IMR-90 (cell line): ENCODE results near the gene AKAP6. TPM values are rescaled to one million over a fixed set of nuclear protein-coding genes. Genes with fewer than 3 reads are reported as not detected.

Source experiments
- ATAC-seq: fragments of 200-7000 bp; cut with Tn5 transposase; 2 replicates; pipeline ENCODE4 v1.9.1; 2020; ENCODE audit warnings: low read depth, mild to moderate bottlenecking, moderate library complexity
- BruUV-seq: library from RNA; stranded (reverse); fragments of 400-500 nt; replicated peaks from 2 replicates; lab custom pipeline; 2021; lab: Mats Ljungman, UMichigan
- CTCF ChIA-PET: fragments of 300-600 bp; formaldehyde crosslinking; extraction: SDS; loops from one replicate; lab custom pipeline; 2021; ENCODE audit warnings: antibody characterized with exemption; lab: Yijun Ruan, JAX
- POLR2A ChIA-PET: fragments of 300-600 bp; sonication (Branson Sonifier 250); formaldehyde crosslinking; loops from one replicate; lab custom pipeline; 2022; ENCODE audit warnings: antibody characterized with exemption; ENCODE audit not compliant: unreplicated experiment; lab: Charles Lee
- DNase-seq: peaks from one replicate; pipeline ENCODE4 v3.0.0; 2013
- H2AFZ ChIP-seq: replicated peaks from 2 replicates; pipeline ENCODE3; 2013; ENCODE audit warnings: low read length, mild to moderate bottlenecking; ENCODE audit not compliant: poor library complexity
- H2AK5ac ChIP-seq: 2 replicates; pipeline ENCODE4 v1.6.1; 2013; ENCODE audit warnings: low read depth, low read length, inconsistent platforms
- H2AK9ac ChIP-seq: replicated peaks from 2 replicates; pipeline ENCODE3; 2013; ENCODE audit warnings: mild to moderate bottlenecking, low read depth, low read length, moderate library complexity; ENCODE audit not compliant: poor library complexity
- H2BK120ac ChIP-seq: 2 replicates; pipeline ENCODE4 v1.6.1; 2013; ENCODE audit warnings: low read depth, low read length, inconsistent platforms
- H2BK15ac ChIP-seq: 3 replicates; pipeline ENCODE4 v1.6.1; 2013; ENCODE audit warnings: low read depth, low read length, inconsistent platforms
- H2BK20ac ChIP-seq: 2 replicates; pipeline ENCODE4 v1.6.1; 2013; ENCODE audit warnings: low read depth, mild to moderate bottlenecking, inconsistent platforms, low read length, moderate library complexity
- H2BK5ac ChIP-seq: 2 replicates; pipeline ENCODE4 v1.6.1; 2013; ENCODE audit warnings: mild to moderate bottlenecking, low read depth, low read length, inconsistent platforms; ENCODE audit not compliant: poor library complexity, severe bottlenecking
- H3K14ac ChIP-seq: replicated peaks from 2 replicates; pipeline ENCODE4 v1.6.1; 2013; ENCODE audit warnings: low read depth, low read length, inconsistent platforms
- H3K18ac ChIP-seq: 2 replicates; pipeline ENCODE4 v1.6.1; 2013; ENCODE audit warnings: low read depth, low read length, control low read depth
- H3K23ac ChIP-seq: 2 replicates; pipeline ENCODE4 v1.6.1; 2013; ENCODE audit warnings: low read depth, low read length, inconsistent platforms
- H3K27ac ChIP-seq: 2 replicates; pipeline ENCODE4 v1.5.1; 2013; ENCODE audit warnings: mild to moderate bottlenecking, control low read depth, low read length; ENCODE audit not compliant: insufficient read depth
- H3K27me3 ChIP-seq: 2 replicates; pipeline ENCODE4 v1.6.1; 2013; ENCODE audit warnings: low read length; ENCODE audit not compliant: control insufficient read depth, insufficient read depth
- H3K36me3 ChIP-seq: 2 replicates; pipeline ENCODE4 v1.6.1; 2013; ENCODE audit warnings: low read length, mixed read lengths; ENCODE audit not compliant: control insufficient read depth, insufficient read depth
- H3K4ac ChIP-seq: 2 replicates; pipeline ENCODE4 v1.6.1; 2013; ENCODE audit warnings: low read depth, low read length, inconsistent platforms
- H3K4me1 ChIP-seq: 2 replicates; pipeline ENCODE4 v1.6.1; 2013; ENCODE audit warnings: low read length, mixed read lengths; ENCODE audit not compliant: control insufficient read depth, insufficient read depth
- H3K4me2 ChIP-seq: 2 replicates; pipeline ENCODE4 v1.6.1; 2013; ENCODE audit warnings: low read depth, mild to moderate bottlenecking, control low read depth, low read length, moderate library complexity
- H3K4me3 ChIP-seq: 2 replicates; pipeline ENCODE4 v1.5.1; 2013; ENCODE audit warnings: low read depth, mild to moderate bottlenecking, control low read depth, low read length, moderate library complexity; ENCODE audit not compliant: insufficient read depth
- H3K56ac ChIP-seq: 2 replicates; pipeline ENCODE4 v1.6.1; 2013; ENCODE audit warnings: low read length, inconsistent platforms; ENCODE audit not compliant: insufficient read depth; ENCODE audit errors: extremely low read depth
- H3K79me1 ChIP-seq, 2 experiments: 2 replicates each; pipeline ENCODE4 v1.6.1; 2013; ENCODE audit warnings: low read length in 2 of 2, inconsistent platforms in 1 of 2, low read depth in 1 of 2
- H3K9ac ChIP-seq: 2 replicates; pipeline ENCODE4 v1.6.1; 2013; ENCODE audit warnings: low read depth, low read length, control low read depth
- H3K9me1 ChIP-seq: 2 replicates; pipeline ENCODE4 v1.6.1; 2013; ENCODE audit warnings: low read length, inconsistent platforms; ENCODE audit not compliant: insufficient read depth
- H3K9me3 ChIP-seq: 2 replicates; pipeline ENCODE4 v1.6.1; 2013; ENCODE audit warnings: low read length; ENCODE audit not compliant: control insufficient read depth, insufficient read depth
- H4K20me1 ChIP-seq: 2 replicates; pipeline ENCODE4 v1.6.1; 2013; ENCODE audit warnings: low read length, inconsistent platforms; ENCODE audit not compliant: insufficient read depth
- H4K5ac ChIP-seq: 2 replicates; pipeline ENCODE4 v1.6.1; 2013; ENCODE audit warnings: mild to moderate bottlenecking, low read depth, low read length, control low read depth
- H4K8ac ChIP-seq, 2 experiments: 2 replicates each; pipeline ENCODE4 v1.6.1; 2013; ENCODE audit warnings: low read depth in 2 of 2, low read length in 2 of 2, control low read depth in 1 of 2, inconsistent platforms in 1 of 2
- H4K91ac ChIP-seq: 2 replicates; pipeline ENCODE4 v1.6.1; 2013; ENCODE audit warnings: low read depth, low read length, inconsistent platforms; ENCODE audit not compliant: insufficient read depth
- BHLHE40 ChIP-seq: fragments of 150-350 bp; IDR thresholded peaks from 2 replicates; pipeline ENCODE4 v1.6.1; 2016; ENCODE audit warnings: mild to moderate bottlenecking, low read depth, low read length
- CEBPB ChIP-seq: IDR thresholded peaks from 2 replicates; pipeline ENCODE4 v1.6.1; 2012; ENCODE audit warnings: low read depth, low read length, improper control_type of control experiment
- CHD1 ChIP-seq: IDR thresholded peaks from 2 replicates; pipeline ENCODE4 v1.6.1; 2012; ENCODE audit warnings: low read depth, low read length, improper control_type of control experiment
- CTCF ChIP-seq: conservative IDR thresholded peaks from 2 replicates; pipeline ENCODE4 v1.5.1; 2012; ENCODE audit warnings: mild to moderate bottlenecking, low read depth, low read length, improper control_type of control experiment
- ELK1 ChIP-seq: fragments of 150-350 bp; IDR thresholded peaks from 2 replicates; pipeline ENCODE4 v1.6.1; 2016; ENCODE audit warnings: low read depth, mild to moderate bottlenecking, low read length, moderate library complexity, borderline replicate concordance
- FOS ChIP-seq: fragments of 150-350 bp; IDR thresholded peaks from 2 replicates; pipeline ENCODE4 v1.6.1; 2016; ENCODE audit warnings: low read depth, low read length
- MAFK ChIP-seq: IDR thresholded peaks from 2 replicates; pipeline ENCODE4 v1.6.1; 2012; ENCODE audit warnings: low read depth, low read length, improper control_type of control experiment
- MAZ ChIP-seq: IDR thresholded peaks from 2 replicates; pipeline ENCODE4 v1.6.1; 2012; ENCODE audit warnings: low read depth, mild to moderate bottlenecking, low read length, improper control_type of control experiment, moderate library complexity, borderline replicate concordance
- MXI1 ChIP-seq: IDR thresholded peaks from 2 replicates; pipeline ENCODE4 v1.6.1; 2012; ENCODE audit warnings: low read depth, mild to moderate bottlenecking, low read length, moderate library complexity, borderline replicate concordance
- POLR2A ChIP-seq: IDR thresholded peaks from 2 replicates; pipeline ENCODE4 v1.6.1; 2012; ENCODE audit warnings: mild to moderate bottlenecking, low read depth, low read length
- RCOR1 ChIP-seq: IDR thresholded peaks from 2 replicates; pipeline ENCODE4 v1.6.1; 2012; ENCODE audit warnings: mild to moderate bottlenecking, low read length, improper control_type of control experiment; ENCODE audit not compliant: insufficient replicate concordance
- RFX5 ChIP-seq: IDR thresholded peaks from 2 replicates; pipeline ENCODE4 v1.8.0; 2012; ENCODE audit warnings: low read depth, mild to moderate bottlenecking, low read length, moderate library complexity
- SMC3 ChIP-seq: fragments of 150-350 bp; IDR thresholded peaks from 2 replicates; pipeline ENCODE4 v1.6.1; 2016; ENCODE audit warnings: low read depth, mild to moderate bottlenecking, antibody characterized with exemption, low read length, moderate library complexity
- WGBS, 2 experiments: methylation state at CpG; one replicate each; pipeline versions ENCODE4 v1.1.5 to v1.1.7; 2013; ENCODE audit warnings: missing lambda C conversion rate in 2 of 2; ENCODE audit not compliant: insufficient read length in 1 of 2; ENCODE audit errors: extremely low coverage in 2 of 2; 5-methylcytosine and 5-hydroxymethylcytosine counted together
- dilution Hi-C: fragments of 300-500 bp; cut with HindIII; formaldehyde crosslinking; loops from one replicate; pipeline ENCODE4 v1.14.3; 2018; ENCODE audit warnings: low sequenced_read_pairs; ENCODE audit not compliant: unreplicated experiment
- in situ Hi-C: fragments of 300-500 bp; cut with MboI; formaldehyde crosslinking; loops from 3 replicates; pipeline ENCODE4 v1.14.3; 2019; ENCODE audit warnings: low sequenced_read_pairs, inconsistent platforms, mixed read lengths
- intact Hi-C: fragments of 100-400 bp; cut with micrococcal nuclease; formaldehyde crosslinking; loops from 2 replicates; pipeline ENCODE4 v1.10.0; 2022
- polyA plus RNA-seq, 3 experiments: library from polyadenylated mRNA; depleted of rRNA; stranded (reverse); fragments of >200 nt; gene quantifications; 2 replicates each; pipeline ENCODE4 v1.2.3, GENCODE V29; 2012; ENCODE audit warnings: low replicate concordance in 1 of 3
- total RNA-seq: library from RNA; depleted of rRNA; stranded (reverse); fragments of >200 nt; gene quantifications from 2 replicates; pipeline ENCODE4 v1.2.3, GENCODE V29; 2012

The AKAP6 gene
- total and polyA plus RNA-seq, 2 of the 4 experiments (the other 2 are of a cell fraction), result 0.22 to 1.6 TPM

- Histone ChIP-seq H2AK5ac (no peak overlapping the region), H2AK9ac (no peak overlapping the region), H2BK5ac (no peak overlapping the region), H3K4ac (no peak overlapping the region), H2AFZ (no peak overlapping the region), H3K79me1 (no peaks in the 10 kb centered on the region), H2BK120ac (no peak overlapping the region), H3K9me1 (no peaks in the 10 kb centered on the region), H3K4me2 (no peak overlapping the region), H3K27me3 (no peaks in the 10 kb centered on the region), H3K4me3 (no peak overlapping the region), H2BK15ac (no peak overlapping the region), H4K20me1 (no peaks in the 10 kb centered on the region), H2BK20ac (no peak overlapping the region), H3K9ac (no peak overlapping the region), H3K18ac (no peak overlapping the region), H3K56ac (no peak overlapping the region), H3K27ac (no peak overlapping the region), H3K4me1 (no peaks in the 10 kb centered on the region), H3K23ac (no peak overlapping the region), H3K14ac (no peak overlapping the region), H4K8ac (no peak overlapping the region), H3K9me3 (no peaks in the 10 kb centered on the region), H4K91ac (no peak overlapping the region), H4K5ac (no peak overlapping the region), H3K36me3 (no peaks in the 10 kb centered on the region)
- ChIA-PET POLR2A (no interaction called here), CTCF (interaction anchor here (0.9 kb wide), 1 partner anchor 11 kb away, joined by 3 read pairs; no protein-coding TSS in a partner anchor)
- no TSS peak for BruUV-seq
- intact Hi-C loops (no loop called here), in situ Hi-C loops (no loop called here), dilution Hi-C loops (no loop called here)
- no CpG with 5 or more reads among the region's 3 CpGs for WGBS, 2 experiments
- no peak for DNase-seq
- TF ChIP-seq ELK1 (no peak), BHLHE40 (no peak), MAFK (no peak), RCOR1 (no peak), CHD1 (no peak), SMC3 (no peak), MAZ (no peak), CEBPB (no peak), CTCF (no peak), POLR2A (no peak), FOS (no peak), MXI1 (no peak), RFX5 (no peak)
- ATAC-seq, result no peak
Observed at GRCh38 chr14:32633224-32633859, 304.2 kb downstream of the AKAP6 start.
